Activated naive CD8-positive, alpha-beta T cell treated with anti-CD3 and anti-CD28 coated beads, Interleukin-2, amount 50 U/mL, for 16 hours (primary cell): Measurements from ENCODE around the gene KLHDC8B.

ENCODE experiments used
- DNase-seq: peaks from one replicate; pipeline ENCODE4 v3.0.0-alpha.2; 2020; ENCODE audit warnings: low read depth, low spot score

Gene KLHDC8B

GRCh38 chr3:49158792-49159191, 12.6 kb upstream of the KLHDC8B start:
- DNase-seq = no peak

- no peak for DNase-seq
These were observed 10.2 kb upstream of the KLHDC8B start for GRCh38 chr3:49161197-49161596.

GRCh38 chr3:49161808-49162530, 9.4 kb upstream of the KLHDC8B start:
- DNase-seq = no peak

GRCh38 chr3:49162751-49163419, 8.5 kb upstream of the KLHDC8B start:
- DNase-seq = no peak

- no peak for DNase-seq
These were observed 7.8 kb upstream of the KLHDC8B start for GRCh38 chr3:49163609-49164008.

- no peak for DNase-seq
These were observed 6.2 kb upstream of the KLHDC8B start for GRCh38 chr3:49164983-49165720.

- DNase-seq = peak; percentile 55
These were observed 5.3 kb upstream of the KLHDC8B start, which contains the start of gene CCDC71 for GRCh38 chr3:49165771-49166751. Gene CCDC71, minus strand, starts transcription at chr3:49166331. Its CDS starts 2,123 bp downstream, at chr3:49164208.

- no peak for DNase-seq
These were observed 4.4 kb upstream of the KLHDC8B start for GRCh38 chr3:49166752-49167556.

- no peak for DNase-seq
These were observed 667 bp upstream of the KLHDC8B start for GRCh38 chr3:49170744-49171118.

GRCh38 chr3:49171775-49172500, 540 bp downstream of the KLHDC8B start:
- no peak for DNase-seq

GRCh38 chr3:49172551-49173041, 1.2 kb downstream of the KLHDC8B start:
- DNase-seq = no peak

- DNase-seq = no peak
These were observed 1.9 kb downstream of the KLHDC8B start for GRCh38 chr3:49173116-49173791.

- no peak for DNase-seq
These were observed 2.4 kb downstream of the KLHDC8B start for GRCh38 chr3:49173792-49174170.

GRCh38 chr3:49174397-49174985, 3.1 kb downstream of the KLHDC8B start:
- no peak for DNase-seq

GRCh38 chr3:49175530-49175929, 4.1 kb downstream of the KLHDC8B start:
- DNase-seq = no peak

GRCh38 chr3:49177073-49177472, 5.7 kb downstream of the KLHDC8B start:
- no peak for DNase-seq

- no peak for DNase-seq
These were observed 8.7 kb downstream of the KLHDC8B start for GRCh38 chr3:49180116-49180515.

- DNase-seq = no peak
These were observed 10.0 kb downstream of the KLHDC8B start for GRCh38 chr3:49181351-49181750.

GRCh38 chr3:49182682-49183081, 11.3 kb downstream of the KLHDC8B start:
- no peak for DNase-seq
